Measurements from ENCODE around the gene SLC10A4.

SLC10A4 gene

DNA sequence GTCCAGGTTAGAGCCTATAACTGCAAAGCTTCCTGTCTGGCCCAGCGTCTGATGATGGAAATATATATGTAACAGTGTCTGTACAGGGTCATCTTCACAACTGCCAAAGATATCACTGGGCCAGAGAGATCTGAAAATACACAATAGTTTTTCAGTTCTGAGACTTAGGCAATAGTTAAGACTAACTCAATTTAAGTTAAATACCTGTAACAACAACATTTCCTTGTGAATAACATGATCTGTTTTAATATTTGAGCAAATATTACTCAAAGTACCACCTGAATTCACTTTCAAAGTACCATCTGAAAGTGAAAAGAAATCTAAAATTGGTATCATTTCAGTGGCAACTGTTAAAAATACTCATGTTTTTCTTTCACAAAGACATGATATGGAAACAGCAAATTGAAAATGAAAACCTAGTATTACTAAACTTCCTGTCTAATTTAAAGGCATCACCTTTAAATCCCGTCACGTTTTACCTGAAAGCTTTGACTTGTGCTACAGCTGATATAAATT lies 16.5 kb downstream of the SLC10A4 start:
- no peak overlapping the region for H3K4me3 ChIP-seq (ENCODE audit: insufficient read depth, low read depth, low read length)
- H3K27ac ChIP-seq (ENCODE audit: insufficient read depth, low read depth, low read length, poor library complexity, severe bottlenecking), result no peak overlapping the region
- H3K27me3 ChIP-seq (ENCODE audit: control insufficient read depth, insufficient read depth, low read length, poor library complexity, severe bottlenecking), result no peaks in the 10 kb centered on the region
- H3K36me3 ChIP-seq (ENCODE audit: control insufficient read depth, insufficient read depth, low read length), result peaks cover 6% of the 10 kb centered on the region
- no peaks in the 10 kb centered on the region for H3K9me3 ChIP-seq (ENCODE audit: control insufficient read depth, low read length)
- no peaks in the 10 kb centered on the region for H3K4me1 ChIP-seq (ENCODE audit: control insufficient read depth, insufficient read depth, low read length)
- WGBS, 2 experiments, result 84 to 88% methylated on average over 3 of the region's 3 CpGs

DNA sequence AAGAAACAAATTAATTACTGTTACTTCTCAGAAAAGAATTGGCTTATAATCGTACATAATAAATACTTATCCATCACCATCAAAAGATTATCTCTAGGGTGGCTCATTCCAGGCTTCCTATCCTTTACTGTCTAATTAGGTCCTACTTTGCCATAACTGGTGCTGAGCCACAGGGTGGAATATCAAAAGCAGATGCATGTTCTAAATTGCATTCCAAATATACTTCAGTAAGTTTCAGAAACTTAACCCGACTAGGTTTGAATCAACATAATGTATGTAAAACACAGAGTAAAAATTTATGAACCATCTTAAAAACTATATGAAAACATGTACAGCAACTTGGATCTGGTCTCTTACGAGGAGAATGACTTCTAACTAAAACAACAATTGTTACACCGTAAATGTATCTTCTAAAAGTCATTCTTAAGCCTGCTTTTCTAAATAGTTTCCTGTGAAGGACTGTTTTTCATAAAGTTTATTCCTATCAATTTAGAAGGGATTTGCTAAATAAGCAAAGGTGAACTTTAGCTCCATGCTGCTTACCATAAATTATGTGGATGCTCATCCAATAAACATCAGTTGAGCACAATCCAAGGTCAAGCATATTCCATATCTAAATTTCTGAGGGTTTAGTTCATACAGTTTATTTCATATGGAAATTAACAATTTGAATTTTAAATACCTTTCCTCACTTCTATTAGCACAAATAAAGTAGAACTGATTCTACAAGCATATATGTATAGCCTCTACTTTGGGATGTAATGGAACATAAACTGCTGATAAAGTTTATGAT lies 20.3 kb downstream of the SLC10A4 start:
- H3K36me3 ChIP-seq (ENCODE audit: control insufficient read depth, insufficient read depth, low read length), result peaks cover 8% of the 10 kb centered on the region
- H3K27me3 ChIP-seq (ENCODE audit: control insufficient read depth, insufficient read depth, low read length, poor library complexity, severe bottlenecking), result no peaks in the 10 kb centered on the region
- WGBS, 2 experiments, result 67 to 71% methylated on average over 3 to 4 of the region's 4 CpGs
- H3K4me1 ChIP-seq (ENCODE audit: control insufficient read depth, insufficient read depth, low read length), result no peaks in the 10 kb centered on the region
- H3K4me3 ChIP-seq (ENCODE audit: insufficient read depth, low read depth, low read length), result no peak overlapping the region
- no peaks in the 10 kb centered on the region for H3K9me3 ChIP-seq (ENCODE audit: control insufficient read depth, low read length)
- no peak overlapping the region for H3K27ac ChIP-seq (ENCODE audit: insufficient read depth, low read depth, low read length, poor library complexity, severe bottlenecking)

DNA sequence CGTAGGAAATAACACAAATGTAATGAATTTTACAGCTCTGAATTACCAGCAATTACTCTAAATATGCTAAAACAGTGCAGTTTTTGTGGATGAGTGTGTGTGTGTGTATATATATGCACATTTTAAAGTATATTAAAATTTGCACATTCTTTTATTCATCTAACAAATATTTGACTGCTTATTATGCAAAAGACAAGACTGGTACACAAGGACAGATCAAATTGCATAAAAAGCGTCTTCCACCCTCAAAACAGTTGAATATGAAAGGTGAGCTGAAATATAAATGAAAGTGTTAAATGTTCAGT lies 20.8 kb downstream of the SLC10A4 start:
- Histone ChIP-seq H3K4me1 (ENCODE audit: control insufficient read depth, insufficient read depth, low read length) (no peaks in the 10 kb centered on the region), H3K9me3 (ENCODE audit: control insufficient read depth, low read length) (no peaks in the 10 kb centered on the region), H3K27ac (ENCODE audit: insufficient read depth, low read depth, low read length, poor library complexity, severe bottlenecking) (no peak overlapping the region), H3K36me3 (ENCODE audit: control insufficient read depth, insufficient read depth, low read length) (peaks cover 11% of the 10 kb centered on the region), H3K4me3 (ENCODE audit: insufficient read depth, low read depth, low read length) (no peak overlapping the region), H3K27me3 (ENCODE audit: control insufficient read depth, insufficient read depth, low read length, poor library complexity, severe bottlenecking) (no peaks in the 10 kb centered on the region)
- WGBS, 2 experiments, result 88 to 96% methylated on average over 1 to 2 of the region's 2 CpGs

DNA sequence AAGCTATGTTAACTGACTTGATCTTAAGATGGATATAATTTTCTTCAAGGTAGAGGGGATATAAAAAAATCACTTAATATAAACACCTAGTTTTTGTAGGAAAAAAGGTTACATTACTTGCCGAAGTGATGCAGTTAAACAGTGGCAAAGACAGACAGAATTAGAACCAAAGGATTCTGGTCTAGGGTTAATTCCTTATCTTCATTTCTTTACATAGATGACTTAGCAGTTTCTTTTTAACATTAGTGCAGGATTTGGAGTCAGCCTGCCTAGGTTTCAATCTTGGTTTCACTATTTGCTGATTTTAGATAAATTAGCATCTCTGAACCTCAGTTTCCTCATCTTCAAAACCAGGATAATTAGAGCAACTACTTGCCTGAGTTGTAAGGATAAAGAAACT lies 21.2 kb downstream of the SLC10A4 start:
- Histone ChIP-seq H3K27me3 (ENCODE audit: control insufficient read depth, insufficient read depth, low read length, poor library complexity, severe bottlenecking) (no peaks in the 10 kb centered on the region), H3K36me3 (ENCODE audit: control insufficient read depth, insufficient read depth, low read length) (peaks cover 11% of the 10 kb centered on the region), H3K27ac (ENCODE audit: insufficient read depth, low read depth, low read length, poor library complexity, severe bottlenecking) (no peak overlapping the region), H3K4me1 (ENCODE audit: control insufficient read depth, insufficient read depth, low read length) (no peaks in the 10 kb centered on the region), H3K9me3 (ENCODE audit: control insufficient read depth, low read length) (no peaks in the 10 kb centered on the region), H3K4me3 (ENCODE audit: insufficient read depth, low read depth, low read length) (no peak overlapping the region)
- WGBS, 2 experiments, result 92% methylated on average over 1 of the region's 1 CpG; no CpG with 5 or more reads in 1 of the 2 experiments

DNA sequence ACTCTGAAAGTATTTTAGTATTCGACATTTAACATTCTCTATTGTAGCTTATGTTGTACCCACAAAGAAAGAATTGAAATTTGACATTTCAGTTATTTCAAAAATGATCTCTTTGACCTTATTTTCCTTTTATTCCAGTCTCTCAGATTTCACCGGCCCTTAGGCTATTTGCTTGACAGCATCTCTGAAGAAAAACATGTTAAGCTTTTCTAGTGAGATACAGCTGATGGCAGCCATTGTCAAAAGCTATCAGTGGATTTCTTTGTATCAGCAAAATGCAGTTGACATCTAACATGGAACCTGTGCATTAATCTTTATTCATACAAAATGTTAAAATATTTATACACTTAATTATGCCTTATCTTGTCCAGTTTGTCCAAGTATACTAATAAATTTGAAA lies 23.6 kb downstream of the SLC10A4 start:
- 89 to 100% methylated on average over 2 of the region's 2 CpGs for WGBS, 2 experiments
- Histone ChIP-seq H3K27me3 (ENCODE audit: control insufficient read depth, insufficient read depth, low read length, poor library complexity, severe bottlenecking) (no peaks in the 10 kb centered on the region), H3K4me3 (ENCODE audit: insufficient read depth, low read depth, low read length) (no peak overlapping the region), H3K9me3 (ENCODE audit: control insufficient read depth, low read length) (no peaks in the 10 kb centered on the region), H3K4me1 (ENCODE audit: control insufficient read depth, insufficient read depth, low read length) (no peaks in the 10 kb centered on the region), H3K36me3 (ENCODE audit: control insufficient read depth, insufficient read depth, low read length) (peaks cover 18% of the 10 kb centered on the region), H3K27ac (ENCODE audit: insufficient read depth, low read depth, low read length, poor library complexity, severe bottlenecking) (no peak overlapping the region)

DNA sequence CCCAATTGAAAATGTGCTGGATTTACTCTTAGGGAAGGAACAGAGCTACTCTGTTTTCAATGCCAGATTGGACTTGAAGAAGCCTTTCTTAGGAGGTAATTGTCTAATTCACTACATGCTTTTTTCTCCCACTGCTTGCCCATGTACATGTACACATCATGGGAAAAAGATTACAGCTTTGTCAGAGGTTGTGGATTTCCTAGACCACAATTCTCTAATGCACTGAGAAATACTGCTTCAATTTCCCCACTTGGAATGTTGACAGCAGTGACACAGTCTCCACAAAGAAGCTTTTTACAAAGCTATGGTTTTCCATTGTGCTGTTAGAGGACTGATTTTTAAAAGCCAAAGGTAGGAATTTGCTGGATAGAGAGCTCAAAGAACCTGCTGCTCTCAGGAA lies 26.4 kb downstream of the SLC10A4 start:
- Histone ChIP-seq H3K4me1 (ENCODE audit: control insufficient read depth, insufficient read depth, low read length) (no peaks in the 10 kb centered on the region), H3K36me3 (ENCODE audit: control insufficient read depth, insufficient read depth, low read length) (peaks cover 34% of the 10 kb centered on the region), H3K4me3 (ENCODE audit: insufficient read depth, low read depth, low read length) (no peak overlapping the region), H3K9me3 (ENCODE audit: control insufficient read depth, low read length) (no peaks in the 10 kb centered on the region), H3K27me3 (ENCODE audit: control insufficient read depth, insufficient read depth, low read length, poor library complexity, severe bottlenecking) (no peaks in the 10 kb centered on the region), H3K27ac (ENCODE audit: insufficient read depth, low read depth, low read length, poor library complexity, severe bottlenecking) (no peak overlapping the region)

DNA sequence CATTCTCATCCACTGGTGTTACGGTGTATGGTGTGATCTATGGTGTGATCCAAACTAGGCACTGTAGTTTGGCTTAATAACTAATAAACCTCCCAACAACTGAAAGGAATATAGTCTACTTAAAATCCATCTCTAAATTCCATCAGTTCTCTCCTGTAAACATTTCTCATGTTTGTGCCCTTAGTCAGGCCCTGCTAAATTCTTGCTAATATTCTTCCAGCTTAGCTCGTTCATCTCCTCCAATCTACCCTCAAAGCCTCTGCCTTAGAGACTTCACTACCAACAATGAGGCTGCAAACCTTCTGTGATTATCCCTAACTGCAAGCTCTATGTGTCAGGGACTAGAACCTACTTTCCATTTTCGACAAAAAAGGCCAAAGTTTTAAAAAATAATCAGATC lies 35.0 kb downstream of the SLC10A4 start:
- Histone ChIP-seq H3K27ac (ENCODE audit: insufficient read depth, low read depth, low read length, poor library complexity, severe bottlenecking) (no peak overlapping the region), H3K27me3 (ENCODE audit: control insufficient read depth, insufficient read depth, low read length, poor library complexity, severe bottlenecking) (no peaks in the 10 kb centered on the region), H3K9me3 (ENCODE audit: control insufficient read depth, low read length) (no peaks in the 10 kb centered on the region), H3K4me1 (ENCODE audit: control insufficient read depth, insufficient read depth, low read length) (no peaks in the 10 kb centered on the region), H3K36me3 (ENCODE audit: control insufficient read depth, insufficient read depth, low read length) (peaks cover 23% of the 10 kb centered on the region), H3K4me3 (ENCODE audit: insufficient read depth, low read depth, low read length) (no peak overlapping the region)
- WGBS, 2 experiments, result 91 to 94% methylated on average over 2 of the region's 3 CpGs

DNA sequence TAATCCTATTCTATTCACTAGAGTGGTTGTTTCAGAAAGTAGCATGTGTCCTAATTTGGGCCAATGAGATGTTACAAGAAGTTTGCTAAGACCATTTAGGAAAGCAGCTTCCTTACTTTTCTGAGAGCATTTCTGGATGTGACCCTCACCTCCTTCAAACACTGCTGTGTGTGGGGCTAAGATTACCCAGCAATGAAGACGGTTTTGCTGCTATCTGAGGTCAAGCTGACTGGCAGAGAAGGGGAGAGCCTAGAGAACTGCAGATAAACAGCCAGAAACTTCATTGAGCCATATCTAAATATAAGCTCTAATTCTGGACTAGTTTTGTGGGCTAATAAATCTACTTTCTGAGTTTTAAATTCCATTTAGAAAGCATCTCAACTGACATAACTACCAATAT lies 43.3 kb downstream of the SLC10A4 start:
- 89 to 100% methylated on average over 1 of the region's 1 CpG for WGBS, 2 experiments
- H3K27ac ChIP-seq (ENCODE audit: insufficient read depth, low read depth, low read length, poor library complexity, severe bottlenecking), result no peak overlapping the region
- H3K27me3 ChIP-seq (ENCODE audit: control insufficient read depth, insufficient read depth, low read length, poor library complexity, severe bottlenecking), result no peaks in the 10 kb centered on the region
- peaks cover 32% of the 10 kb centered on the region for H3K36me3 ChIP-seq (ENCODE audit: control insufficient read depth, insufficient read depth, low read length)
- H3K4me1 ChIP-seq (ENCODE audit: control insufficient read depth, insufficient read depth, low read length), result no peaks in the 10 kb centered on the region
- no peak overlapping the region for H3K4me3 ChIP-seq (ENCODE audit: insufficient read depth, low read depth, low read length)
- no peaks in the 10 kb centered on the region for H3K9me3 ChIP-seq (ENCODE audit: control insufficient read depth, low read length)

DNA sequence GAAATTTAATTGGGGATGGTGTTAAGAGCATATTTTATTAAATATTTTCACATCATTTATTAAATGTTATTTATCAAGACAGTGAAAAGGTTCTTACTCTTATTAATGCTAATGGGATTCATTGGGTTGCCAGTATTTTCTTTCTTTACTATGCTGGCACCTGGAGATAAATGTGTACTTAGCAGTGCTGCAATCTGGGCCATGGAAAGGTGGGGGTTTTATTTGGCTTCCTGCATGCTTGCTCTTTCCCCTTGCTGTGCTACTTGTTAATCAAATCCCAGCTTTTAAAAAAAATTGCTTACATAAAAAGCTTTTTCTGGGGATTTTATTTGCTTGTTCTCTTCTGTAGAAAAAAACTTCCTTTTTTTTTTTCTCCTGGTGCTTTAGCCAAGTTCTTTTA lies 55.2 kb downstream of the SLC10A4 start:
- H3K27me3 ChIP-seq (ENCODE audit: control insufficient read depth, insufficient read depth, low read length, poor library complexity, severe bottlenecking), result no peaks in the 10 kb centered on the region
- H3K4me3 ChIP-seq (ENCODE audit: insufficient read depth, low read depth, low read length), result no peak overlapping the region
- no peaks in the 10 kb centered on the region for H3K4me1 ChIP-seq (ENCODE audit: control insufficient read depth, insufficient read depth, low read length)
- no peaks in the 10 kb centered on the region for H3K9me3 ChIP-seq (ENCODE audit: control insufficient read depth, low read length)
- H3K36me3 ChIP-seq (ENCODE audit: control insufficient read depth, insufficient read depth, low read length), result peaks cover 36% of the 10 kb centered on the region
- no peak overlapping the region for H3K27ac ChIP-seq (ENCODE audit: insufficient read depth, low read depth, low read length, poor library complexity, severe bottlenecking)

All from ectodermal cell (in vitro differentiated cells).